HepG2 (cell line): ENCODE data around the gene FAM177B. TPM values are rescaled to one million over a fixed set of nuclear protein-coding genes. Genes with fewer than 3 reads are reported as not detected.

Source experiments
- HES4 ChIP-seq: sonication (generic); formaldehyde crosslinking; IDR thresholded peaks from 2 replicates; pipeline ENCODE4 v1.9.0; 2021; ENCODE audit warnings: mild to moderate bottlenecking, missing genetic modification reagents, borderline replicate concordance
- HNRNPK ChIP-seq: fragments of 200-400 bp; formaldehyde crosslinking; IDR thresholded peaks from 2 replicates; pipeline ENCODE4 v1.6.1; 2018; ENCODE audit warnings: low read length, low read depth, moderate library complexity, mild to moderate bottlenecking; ENCODE audit not compliant: poor library complexity, severe bottlenecking
- KDM5B ChIP-seq: sonication (generic); formaldehyde crosslinking; IDR thresholded peaks from 2 replicates; pipeline ENCODE4 v1.4.0; 2020; ENCODE audit warnings: missing genetic modification reagents, mild to moderate bottlenecking, borderline replicate concordance
- TRIM24 ChIP-seq: sonication (generic); formaldehyde crosslinking; IDR thresholded peaks from 2 replicates; pipeline ENCODE4 v1.8.0; 2022; ENCODE audit warnings: mild to moderate bottlenecking, missing genetic modification reagents
- ZFX ChIP-seq: sonication (generic); formaldehyde crosslinking; IDR thresholded peaks from 2 replicates; pipeline ENCODE4 v1.4.0; 2020; ENCODE audit warnings: mild to moderate bottlenecking, low read depth, missing genetic modification reagents, moderate library complexity
- ZNF292 ChIP-seq: sonication (generic); formaldehyde crosslinking; IDR thresholded peaks from 2 replicates; pipeline ENCODE4 v1.8.1; 2022; ENCODE audit warnings: mild to moderate bottlenecking, low read depth, missing genetic modification reagents, borderline replicate concordance
- ZNF337 ChIP-seq: sonication (generic); formaldehyde crosslinking; IDR thresholded peaks from 2 replicates; pipeline ENCODE4 v1.5.1; 2020; ENCODE audit warnings: missing genetic modification reagents, low read depth, mild to moderate bottlenecking, borderline replicate concordance
- ZNF713 ChIP-seq: sonication (generic); formaldehyde crosslinking; IDR thresholded peaks from 2 replicates; pipeline ENCODE4 v1.4.0; 2020; ENCODE audit warnings: mild to moderate bottlenecking, missing genetic modification reagents
- polyA plus RNA-seq, 8 experiments: library from polyadenylated mRNA; depleted of rRNA in 3 of 8; stranded (reverse) in 7 of 8; unstranded in 1 of 8; fragments of >200 nt; fragmentation: Illumina TruSeq in 4 of 8; extraction: Trizol in 4 of 8; gene quantifications; 2 replicates each; pipeline versions ENCODE4 v1.2.1 to v1.2.3, GENCODE V29; 2011 to 2016; ENCODE audit warnings: low read depth in 4 of 8, missing spikeins in 1 of 8, mixed read lengths in 1 of 8; ENCODE audit not compliant: insufficient read depth in 1 of 8
- total RNA-seq, 5 experiments: library from RNA; depleted of rRNA; stranded (reverse); fragments of >200 nt; fragmentation: Illumina TruSeq; extraction: Trizol; gene quantifications; 2 replicates each; pipeline ENCODE4 v1.2.3, GENCODE V29; 2016; ENCODE audit warnings: low read depth in 1 of 5
- TF ChIP-seq, protein P1 (sequence below): sonication (generic); formaldehyde crosslinking; IDR thresholded peaks from 2 replicates; pipeline ENCODE4 v1.5.1; 2020; ENCODE audit warnings: mild to moderate bottlenecking, missing genetic modification reagents, borderline replicate concordance
- TF ChIP-seq, protein P2 (sequence below): sonication (generic); formaldehyde crosslinking; IDR thresholded peaks from 2 replicates; pipeline ENCODE4 v1.8.0; 2023; ENCODE audit warnings: mild to moderate bottlenecking, missing genetic modification reagents
- TF ChIP-seq, protein P3 (sequence below): sonication (generic); formaldehyde crosslinking; IDR thresholded peaks from 2 replicates; pipeline ENCODE4 v1.4.0; 2020; ENCODE audit warnings: mild to moderate bottlenecking, missing genetic modification reagents
- TF ChIP-seq, protein P4 (sequence below): sonication (generic); formaldehyde crosslinking; IDR thresholded peaks from 2 replicates; pipeline ENCODE4 v1.8.0; 2022; ENCODE audit warnings: missing genetic modification reagents, mild to moderate bottlenecking, borderline replicate concordance
- TF ChIP-seq, protein P5 (sequence below): sonication (generic); formaldehyde crosslinking; IDR thresholded peaks from 2 replicates; pipeline ENCODE4 v1.5.1; 2020; ENCODE audit warnings: missing genetic modification reagents, mild to moderate bottlenecking, borderline replicate concordance

FAM177B gene
- total and polyA plus RNA-seq, 2 of the 13 experiments (the other 11 are each of a cell fraction or from before 2014, with no cell fraction given) = 0.05 TPM; not detected in 1

DNA sequence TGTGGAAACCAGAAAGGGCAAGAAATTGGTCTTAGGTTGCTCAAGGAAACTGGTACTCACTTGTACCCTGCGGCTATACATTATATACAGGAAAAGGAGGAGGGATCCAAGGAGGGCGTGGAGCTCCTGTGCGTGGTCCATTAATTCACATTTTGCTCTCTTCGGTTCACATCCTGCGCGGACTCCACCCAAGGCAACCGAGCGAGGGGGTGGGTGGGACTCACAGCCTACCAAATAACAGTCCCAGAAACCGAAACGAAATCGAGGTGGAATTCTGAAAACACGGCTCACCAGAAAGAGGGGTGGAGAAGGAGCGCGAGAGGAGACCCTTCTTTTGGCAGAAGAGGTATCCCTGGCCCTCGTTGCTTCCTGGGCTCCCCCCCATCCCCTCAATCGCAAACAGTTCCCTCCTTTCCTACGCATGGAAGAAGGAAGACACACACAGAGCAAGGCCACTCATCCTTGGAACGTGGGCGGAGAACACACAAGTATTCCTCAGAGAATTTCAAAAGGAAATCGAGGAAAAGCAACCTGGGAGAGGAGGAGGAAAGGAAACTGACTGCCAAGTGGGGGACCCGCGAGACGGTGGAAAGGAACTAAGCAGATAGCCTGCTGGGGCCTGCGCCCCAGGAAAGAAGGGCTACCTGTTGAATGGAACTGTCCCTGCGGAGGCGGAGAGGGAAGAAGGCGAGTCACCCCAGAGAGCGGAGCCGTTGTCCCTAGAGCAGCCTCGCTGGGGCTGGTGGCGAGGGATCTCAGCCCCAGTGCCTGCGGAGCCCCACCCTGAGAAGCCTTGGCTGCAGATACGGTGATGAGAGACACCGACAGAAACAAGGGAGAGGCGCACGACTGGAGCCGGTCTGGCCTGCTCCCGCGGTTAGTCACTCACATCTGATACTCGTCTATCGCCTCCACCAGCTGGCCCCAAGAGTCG, 25.4 kb upstream of the FAM177B start (continued):
- TF ChIP-seq, protein P1, sequence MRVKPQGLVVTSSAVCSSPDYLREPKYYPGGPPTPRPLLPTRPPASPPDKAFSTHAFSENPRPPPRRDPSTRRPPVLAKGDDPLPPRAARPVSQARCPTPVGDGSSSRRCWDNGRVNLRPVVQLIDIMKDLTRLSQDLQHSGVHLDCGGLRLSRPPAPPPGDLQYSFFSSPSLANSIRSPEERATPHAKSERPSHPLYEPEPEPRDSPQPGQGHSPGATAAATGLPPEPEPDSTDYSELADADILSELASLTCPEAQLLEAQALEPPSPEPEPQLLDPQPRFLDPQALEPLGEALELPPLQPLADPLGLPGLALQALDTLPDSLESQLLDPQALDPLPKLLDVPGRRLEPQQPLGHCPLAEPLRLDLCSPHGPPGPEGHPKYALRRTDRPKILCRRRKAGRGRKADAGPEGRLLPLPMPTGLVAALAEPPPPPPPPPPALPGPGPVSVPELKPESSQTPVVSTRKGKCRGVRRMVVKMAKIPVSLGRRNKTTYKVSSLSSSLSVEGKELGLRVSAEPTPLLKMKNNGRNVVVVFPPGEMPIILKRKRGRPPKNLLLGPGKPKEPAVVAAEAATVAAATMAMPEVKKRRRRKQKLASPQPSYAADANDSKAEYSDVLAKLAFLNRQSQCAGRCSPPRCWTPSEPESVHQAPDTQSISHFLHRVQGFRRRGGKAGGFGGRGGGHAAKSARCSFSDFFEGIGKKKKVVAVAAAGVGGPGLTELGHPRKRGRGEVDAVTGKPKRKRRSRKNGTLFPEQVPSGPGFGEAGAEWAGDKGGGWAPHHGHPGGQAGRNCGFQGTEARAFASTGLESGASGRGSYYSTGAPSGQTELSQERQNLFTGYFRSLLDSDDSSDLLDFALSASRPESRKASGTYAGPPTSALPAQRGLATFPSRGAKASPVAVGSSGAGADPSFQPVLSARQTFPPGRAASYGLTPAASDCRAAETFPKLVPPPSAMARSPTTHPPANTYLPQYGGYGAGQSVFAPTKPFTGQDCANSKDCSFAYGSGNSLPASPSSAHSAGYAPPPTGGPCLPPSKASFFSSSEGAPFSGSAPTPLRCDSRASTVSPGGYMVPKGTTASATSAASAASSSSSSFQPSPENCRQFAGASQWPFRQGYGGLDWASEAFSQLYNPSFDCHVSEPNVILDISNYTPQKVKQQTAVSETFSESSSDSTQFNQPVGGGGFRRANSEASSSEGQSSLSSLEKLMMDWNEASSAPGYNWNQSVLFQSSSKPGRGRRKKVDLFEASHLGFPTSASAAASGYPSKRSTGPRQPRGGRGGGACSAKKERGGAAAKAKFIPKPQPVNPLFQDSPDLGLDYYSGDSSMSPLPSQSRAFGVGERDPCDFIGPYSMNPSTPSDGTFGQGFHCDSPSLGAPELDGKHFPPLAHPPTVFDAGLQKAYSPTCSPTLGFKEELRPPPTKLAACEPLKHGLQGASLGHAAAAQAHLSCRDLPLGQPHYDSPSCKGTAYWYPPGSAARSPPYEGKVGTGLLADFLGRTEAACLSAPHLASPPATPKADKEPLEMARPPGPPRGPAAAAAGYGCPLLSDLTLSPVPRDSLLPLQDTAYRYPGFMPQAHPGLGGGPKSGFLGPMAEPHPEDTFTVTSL = no peak
- TF ChIP-seq ZNF713 (CRISPR knock-in tag) (no peak), ZNF292 (CRISPR knock-in tag) (peak; percentile 19; the same call in 1 of the 2 replicates), ZNF337 (CRISPR knock-in tag) (no peak; the same call in 1 of the 2 replicates), HES4 (CRISPR knock-in tag) (peak; percentile 67; the same call in 1 of the 2 replicates), ZFX (CRISPR knock-in tag) (peak; percentile 53), KDM5B (no peak), TRIM24 (no peak), HNRNPK (no peak)
- TF ChIP-seq, protein P2, sequence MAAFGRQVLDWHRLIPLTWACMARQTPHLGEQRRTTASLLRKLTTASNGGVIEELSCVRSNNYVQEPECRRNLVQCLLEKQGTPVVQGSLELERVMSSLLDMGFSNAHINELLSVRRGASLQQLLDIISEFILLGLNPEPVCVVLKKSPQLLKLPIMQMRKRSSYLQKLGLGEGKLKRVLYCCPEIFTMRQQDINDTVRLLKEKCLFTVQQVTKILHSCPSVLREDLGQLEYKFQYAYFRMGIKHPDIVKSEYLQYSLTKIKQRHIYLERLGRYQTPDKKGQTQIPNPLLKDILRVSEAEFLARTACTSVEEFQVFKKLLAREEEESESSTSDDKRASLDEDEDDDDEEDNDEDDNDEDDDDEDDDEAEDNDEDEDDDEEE (CRISPR knock-in tag) = peak; percentile 80; the same call in 1 of the 2 replicates
- TF ChIP-seq, protein P3, sequence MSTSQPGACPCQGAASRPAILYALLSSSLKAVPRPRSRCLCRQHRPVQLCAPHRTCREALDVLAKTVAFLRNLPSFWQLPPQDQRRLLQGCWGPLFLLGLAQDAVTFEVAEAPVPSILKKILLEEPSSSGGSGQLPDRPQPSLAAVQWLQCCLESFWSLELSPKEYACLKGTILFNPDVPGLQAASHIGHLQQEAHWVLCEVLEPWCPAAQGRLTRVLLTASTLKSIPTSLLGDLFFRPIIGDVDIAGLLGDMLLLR = no peak
- TF ChIP-seq, protein P4, sequence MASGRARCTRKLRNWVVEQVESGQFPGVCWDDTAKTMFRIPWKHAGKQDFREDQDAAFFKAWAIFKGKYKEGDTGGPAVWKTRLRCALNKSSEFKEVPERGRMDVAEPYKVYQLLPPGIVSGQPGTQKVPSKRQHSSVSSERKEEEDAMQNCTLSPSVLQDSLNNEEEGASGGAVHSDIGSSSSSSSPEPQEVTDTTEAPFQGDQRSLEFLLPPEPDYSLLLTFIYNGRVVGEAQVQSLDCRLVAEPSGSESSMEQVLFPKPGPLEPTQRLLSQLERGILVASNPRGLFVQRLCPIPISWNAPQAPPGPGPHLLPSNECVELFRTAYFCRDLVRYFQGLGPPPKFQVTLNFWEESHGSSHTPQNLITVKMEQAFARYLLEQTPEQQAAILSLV = peak; percentile 41; the same call in 1 of the 2 replicates
- TF ChIP-seq, protein P5, sequence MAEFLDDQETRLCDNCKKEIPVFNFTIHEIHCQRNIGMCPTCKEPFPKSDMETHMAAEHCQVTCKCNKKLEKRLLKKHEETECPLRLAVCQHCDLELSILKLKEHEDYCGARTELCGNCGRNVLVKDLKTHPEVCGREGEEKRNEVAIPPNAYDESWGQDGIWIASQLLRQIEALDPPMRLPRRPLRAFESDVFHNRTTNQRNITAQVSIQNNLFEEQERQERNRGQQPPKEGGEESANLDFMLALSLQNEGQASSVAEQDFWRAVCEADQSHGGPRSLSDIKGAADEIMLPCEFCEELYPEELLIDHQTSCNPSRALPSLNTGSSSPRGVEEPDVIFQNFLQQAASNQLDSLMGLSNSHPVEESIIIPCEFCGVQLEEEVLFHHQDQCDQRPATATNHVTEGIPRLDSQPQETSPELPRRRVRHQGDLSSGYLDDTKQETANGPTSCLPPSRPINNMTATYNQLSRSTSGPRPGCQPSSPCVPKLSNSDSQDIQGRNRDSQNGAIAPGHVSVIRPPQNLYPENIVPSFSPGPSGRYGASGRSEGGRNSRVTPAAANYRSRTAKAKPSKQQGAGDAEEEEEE = no peak
